Daoy (cell line): Measurements from ENCODE around the gene UBE2M. TPM values are rescaled to one million over a fixed set of nuclear protein-coding genes. Genes with fewer than 3 reads are reported as not detected.
A peak's percentile ranks its signal among the peaks of the same experiment; 100 is the strongest.
"Not testable (repeated sequence)": the region's sequence is repeated elsewhere in the genome, so short reads cannot be mapped to it uniquely, and the experiment has no call there.

ENCODE experiments used
- DNase-seq: peaks from one replicate; pipeline ENCODE4 v3.0.0-alpha.2; 2015; ENCODE audit warnings: low read depth
- total RNA-seq: library from RNA; depleted of rRNA; stranded (reverse); fragments of >200 nt; shearing (Covaris generic); gene quantifications from 2 replicates; pipeline ENCODE4 v1.2.3, GENCODE V29; 2014

The UBE2M gene
- total RNA-seq, 1 experiment from 2014 or later: 123 TPM

DNA sequence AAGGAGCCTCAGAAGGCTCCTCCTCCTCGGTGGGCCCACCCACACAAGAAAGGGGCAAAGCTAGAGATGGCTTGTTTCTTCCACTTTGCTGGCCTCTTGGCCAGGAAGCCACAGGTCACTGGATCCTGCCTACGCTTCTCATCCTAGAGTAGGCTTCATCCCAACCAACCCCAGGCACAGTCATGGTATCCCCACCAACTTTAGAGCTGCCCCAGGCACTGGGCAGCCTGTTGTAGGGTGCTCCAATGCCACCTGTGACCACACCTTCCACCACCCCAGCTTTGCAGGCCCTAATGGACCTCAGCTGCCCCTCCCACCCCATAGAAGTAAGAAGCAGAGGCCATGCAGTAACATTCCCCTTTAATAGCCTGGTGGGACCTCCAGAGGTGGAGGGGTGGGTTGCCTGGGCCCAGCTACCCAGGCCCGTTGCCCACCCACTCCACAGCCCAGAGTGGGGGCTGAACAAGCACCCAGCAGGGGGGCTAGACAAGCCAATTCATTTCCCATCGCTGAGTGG is 3.0 kb downstream of the UBE2M start:
- DNase-seq: no peak

DNA sequence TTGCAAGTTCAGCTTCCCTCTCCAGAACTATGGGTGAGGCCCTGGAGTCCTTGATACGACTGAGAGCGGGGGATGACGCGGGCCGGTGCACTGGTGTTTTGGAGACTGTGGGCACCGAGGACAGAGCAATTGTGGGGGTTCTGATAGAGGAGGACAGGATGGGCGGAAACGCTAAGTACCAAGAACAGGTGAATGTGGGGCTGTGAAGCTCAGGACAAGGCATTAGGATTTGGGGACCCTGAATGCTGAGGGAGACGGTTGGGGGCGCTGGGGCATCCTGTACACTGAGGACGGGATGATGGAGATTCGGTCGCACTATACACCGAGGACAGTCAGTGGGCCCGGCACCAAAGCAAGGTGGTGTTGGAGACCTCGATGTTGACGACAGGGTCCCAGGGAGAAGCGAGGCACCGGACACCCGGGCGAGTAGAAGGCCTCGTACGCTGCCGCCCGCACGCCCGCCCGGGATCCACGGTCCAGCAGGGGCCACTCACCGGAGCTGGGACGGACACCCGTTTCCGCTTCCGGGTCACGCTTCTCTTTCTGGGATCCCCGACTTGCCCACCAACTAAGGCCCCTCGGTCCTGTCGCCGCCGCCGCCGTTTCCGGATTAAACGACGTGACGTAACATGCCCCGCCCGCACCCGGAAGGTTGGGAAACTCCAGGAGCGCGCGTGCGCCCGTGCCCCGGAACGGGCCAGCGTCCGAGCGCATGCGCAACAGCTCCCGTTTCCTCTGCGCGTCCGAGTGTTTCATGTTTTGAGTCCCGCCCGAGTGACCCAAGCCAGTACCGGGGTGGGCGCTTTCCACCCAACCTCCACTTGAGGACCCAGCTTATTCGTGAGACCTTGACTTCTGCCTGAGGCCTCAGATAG is 3.7 kb downstream of the UBE2M start, which contains the start of gene CHMP2A:
Gene CHMP2A (minus strand): TSS at position 612 of the 875 bp plus-strand sequence. CDS start 893 bp downstream, outside the sequence.
- peak; percentile 98 for DNase-seq

- DNase-seq: no peak
These were observed 4.5 kb downstream of the UBE2M start for GRCh38 chr19:58553799-58554493.

DNA sequence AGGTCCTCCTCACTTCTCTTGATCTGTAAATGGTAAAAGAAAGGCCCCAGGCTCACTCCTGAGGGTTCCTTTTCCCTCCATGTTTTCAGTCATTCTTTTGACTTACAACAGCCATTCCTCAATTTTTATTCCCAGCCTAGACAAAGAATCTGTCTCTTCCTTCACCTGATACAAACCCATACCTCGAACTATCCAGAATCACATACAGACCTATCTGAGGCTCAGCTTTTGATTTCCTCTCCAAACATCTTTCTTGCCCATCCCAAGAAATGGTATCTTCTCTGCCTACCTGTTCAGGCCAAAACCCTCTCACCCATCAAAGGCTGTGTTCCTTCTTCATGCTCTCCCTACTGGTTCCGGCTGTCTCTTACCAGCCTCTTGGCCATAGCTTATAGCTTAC is 5.8 kb downstream of the UBE2M start:
- DNase-seq: no peak

DNA sequence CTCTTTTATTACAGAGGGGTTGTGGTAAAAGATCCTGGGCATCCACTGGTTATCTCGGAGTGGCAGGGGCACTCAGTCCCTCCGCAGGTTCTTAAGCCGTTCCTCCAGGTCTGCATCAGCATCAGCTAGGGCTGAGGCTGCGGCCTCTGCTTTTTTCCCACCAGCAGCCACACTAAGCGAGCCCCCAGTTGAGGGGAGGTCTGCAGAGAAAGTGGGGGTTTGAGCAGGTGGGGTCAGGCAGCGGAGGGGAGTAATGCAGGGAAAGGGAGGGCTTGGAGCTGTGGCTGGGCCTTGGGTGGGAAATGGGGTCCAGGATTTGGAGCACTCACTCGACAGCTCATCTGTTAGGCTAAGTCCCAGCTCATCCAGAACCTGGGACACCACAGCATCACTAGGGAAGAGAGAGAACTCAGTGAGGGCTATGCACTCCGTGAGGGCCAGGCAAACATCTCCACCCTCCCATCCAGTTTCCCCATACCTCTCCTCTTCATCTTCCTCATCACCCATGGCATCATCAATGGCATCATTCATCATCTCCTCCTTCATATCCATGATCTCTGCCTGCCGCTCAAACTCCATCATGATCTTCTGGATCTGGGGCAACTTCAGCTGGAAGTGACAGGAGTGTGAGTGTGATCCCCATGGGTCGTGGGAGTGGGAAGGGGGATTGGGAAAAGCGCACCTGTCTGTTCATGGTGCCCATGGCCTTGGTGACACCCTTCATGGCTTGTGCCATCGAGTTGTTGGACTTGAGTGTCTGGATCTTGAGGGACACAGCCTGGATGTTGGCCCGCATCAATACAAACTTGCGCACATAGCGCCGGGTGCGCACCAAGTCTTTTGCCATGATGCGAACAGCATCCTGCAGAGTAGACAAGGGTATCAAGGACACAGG is 6.6 kb downstream of the UBE2M start:
- DNase-seq: no peak

DNA sequence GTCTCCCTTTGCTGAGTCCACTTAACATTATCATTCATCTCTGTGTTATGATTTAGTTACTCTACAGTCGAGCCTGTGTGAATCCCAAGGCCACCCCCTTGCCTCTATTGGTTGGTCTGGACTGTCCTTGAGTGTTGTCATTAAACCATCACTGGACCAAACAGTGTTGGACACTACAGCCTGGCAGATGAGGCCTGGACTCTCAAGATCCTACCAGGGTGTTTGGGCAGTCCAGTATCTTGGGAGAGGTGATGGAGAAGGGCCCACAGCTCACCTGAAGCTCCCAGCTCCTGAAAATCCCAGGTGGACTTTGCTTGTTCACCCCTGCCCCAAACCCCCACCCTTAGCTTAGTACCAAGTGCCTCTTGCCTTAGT is 7.3 kb downstream of the UBE2M start:
- DNase-seq: no peak

GRCh38 chr19:58550362-58551122 is 7.9 kb downstream of the UBE2M start:
- DNase-seq: no peak

DNA sequence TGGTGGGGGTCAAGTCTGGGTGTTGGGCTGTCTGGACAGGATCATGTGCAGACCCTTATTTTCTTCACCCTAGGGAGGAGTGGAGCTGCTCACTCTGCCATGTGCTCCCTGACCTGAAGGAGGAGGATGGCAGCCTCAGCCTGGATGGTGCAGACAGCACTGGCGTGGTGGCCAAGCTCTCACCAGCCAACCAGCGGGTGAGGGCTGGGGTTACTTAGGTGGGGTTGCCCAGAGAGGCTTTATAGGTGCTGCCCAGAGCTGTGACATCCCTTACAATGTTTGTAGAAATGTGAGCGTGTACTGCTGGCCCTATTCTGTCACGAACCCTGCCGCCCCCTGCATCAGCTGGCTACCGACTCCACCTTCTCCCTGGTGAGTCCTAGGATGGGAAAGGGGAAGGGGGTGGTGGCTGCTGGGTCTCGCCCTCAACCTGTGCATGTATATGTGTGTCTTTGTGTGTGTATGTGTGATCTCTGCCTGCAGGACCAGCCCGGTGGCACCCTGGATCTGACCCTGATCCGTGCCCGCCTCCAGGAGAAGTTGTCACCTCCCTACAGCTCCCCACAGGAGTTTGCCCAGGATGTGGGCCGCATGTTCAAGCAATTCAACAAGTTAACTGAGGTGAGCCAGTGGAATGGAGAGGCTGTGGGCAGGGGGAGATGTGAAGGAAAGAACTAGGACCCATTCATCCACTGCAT is 8.6 kb downstream of the UBE2M start:
- DNase-seq: no peak

GRCh38 chr19:58548859-58549663 is 9.3 kb downstream of the UBE2M start:
- DNase-seq: no peak

DNA sequence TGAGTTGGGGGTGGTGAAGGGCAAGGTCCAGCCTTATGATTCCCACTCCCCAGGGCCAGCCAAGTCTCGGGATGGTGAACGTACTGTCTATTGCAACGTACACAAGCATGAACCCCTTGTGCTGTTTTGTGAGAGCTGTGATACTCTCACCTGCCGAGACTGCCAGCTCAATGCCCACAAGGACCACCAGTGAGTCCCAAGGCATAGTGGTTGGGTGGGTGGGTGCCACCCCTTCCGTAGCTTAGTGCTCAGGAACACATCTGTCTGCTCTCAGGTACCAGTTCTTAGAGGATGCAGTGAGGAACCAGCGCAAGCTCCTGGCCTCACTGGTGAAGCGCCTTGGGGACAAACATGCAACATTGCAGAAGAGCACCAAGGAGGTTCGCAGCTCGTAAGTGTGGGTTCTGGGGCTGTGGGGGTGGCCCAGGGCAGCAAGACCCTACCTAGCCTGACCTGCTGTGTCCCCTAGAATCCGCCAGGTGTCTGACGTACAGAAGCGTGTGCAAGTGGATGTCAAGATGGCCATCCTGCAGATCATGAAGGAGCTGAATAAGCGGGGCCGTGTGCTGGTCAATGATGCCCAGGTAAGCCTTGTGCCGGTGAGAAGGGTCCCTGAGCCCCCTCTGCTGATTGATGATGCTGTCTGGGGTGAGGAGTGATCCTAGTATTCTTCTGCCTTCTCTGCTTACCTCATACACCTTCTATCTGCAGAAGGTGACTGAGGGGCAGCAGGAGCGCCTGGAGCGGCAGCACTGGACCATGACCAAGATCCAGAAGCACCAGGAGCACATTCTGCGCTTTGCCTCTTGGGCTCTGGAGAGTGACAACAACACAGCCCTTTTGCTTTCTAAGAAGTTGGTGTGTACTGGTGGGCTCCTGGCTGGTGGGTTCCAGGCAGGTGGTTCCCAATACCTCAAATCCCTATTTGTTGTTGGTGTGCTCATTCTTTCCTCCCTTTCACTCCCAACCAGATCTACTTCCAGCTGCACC is 10.8 kb downstream of the UBE2M start:
- no peak for DNase-seq

DNA sequence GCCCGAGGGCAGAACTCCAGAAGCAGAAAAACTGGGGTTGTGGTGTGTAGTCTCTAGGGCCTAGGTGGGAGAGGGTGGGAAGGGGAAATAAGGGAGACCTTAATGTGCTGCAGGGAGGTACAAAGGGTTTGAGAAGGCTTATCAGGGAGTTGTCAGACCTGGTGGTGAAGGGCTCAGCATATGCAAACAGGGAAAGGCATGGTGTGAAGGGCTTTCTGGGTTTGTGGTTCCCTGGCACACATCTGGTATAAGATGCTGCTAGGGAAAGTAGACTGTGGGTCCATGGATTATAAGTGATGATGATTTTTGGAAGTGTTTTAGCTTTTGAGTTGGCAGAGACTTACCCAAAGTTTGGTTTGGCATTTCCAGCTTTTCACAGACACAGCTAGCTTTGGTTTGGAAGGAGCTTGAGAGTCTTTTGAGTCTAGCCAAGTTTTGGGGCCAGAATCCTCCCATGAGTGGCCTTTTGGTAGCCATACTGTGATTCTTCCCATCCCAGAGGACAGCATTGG is 12.3 kb downstream of the UBE2M start:
- DNase-seq: no peak

- no peak for DNase-seq
These were observed 13.0 kb downstream of the UBE2M start for GRCh38 chr19:58545286-58546018.

DNA sequence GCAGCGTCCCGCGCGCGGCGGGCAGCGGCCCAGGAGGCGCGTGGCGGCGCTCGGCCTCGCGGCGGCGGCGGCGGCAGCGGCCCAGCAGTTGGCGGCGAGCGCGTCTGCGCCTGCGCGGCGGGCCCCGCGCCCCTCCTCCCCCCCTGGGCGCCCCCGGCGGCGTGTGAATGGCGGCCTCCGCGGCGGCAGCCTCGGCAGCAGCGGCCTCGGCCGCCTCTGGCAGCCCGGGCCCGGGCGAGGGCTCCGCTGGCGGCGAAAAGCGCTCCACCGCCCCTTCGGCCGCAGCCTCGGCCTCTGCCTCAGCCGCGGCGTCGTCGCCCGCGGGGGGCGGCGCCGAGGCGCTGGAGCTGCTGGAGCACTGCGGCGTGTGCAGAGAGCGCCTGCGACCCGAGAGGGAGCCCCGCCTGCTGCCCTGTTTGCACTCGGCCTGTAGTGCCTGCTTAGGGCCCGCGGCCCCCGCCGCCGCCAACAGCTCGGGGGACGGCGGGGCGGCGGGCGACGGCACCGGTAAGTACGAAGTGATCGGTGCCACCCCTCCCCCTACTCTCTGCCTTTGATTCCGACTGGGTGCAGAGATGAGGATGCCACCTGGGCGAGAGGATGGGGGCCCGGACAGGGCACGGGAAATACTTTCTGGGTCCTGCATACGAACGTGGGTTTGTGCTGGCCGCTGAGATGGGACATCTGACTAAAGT is 13.7 kb downstream of the UBE2M start:
- DNase-seq: peak; percentile 82

DNA sequence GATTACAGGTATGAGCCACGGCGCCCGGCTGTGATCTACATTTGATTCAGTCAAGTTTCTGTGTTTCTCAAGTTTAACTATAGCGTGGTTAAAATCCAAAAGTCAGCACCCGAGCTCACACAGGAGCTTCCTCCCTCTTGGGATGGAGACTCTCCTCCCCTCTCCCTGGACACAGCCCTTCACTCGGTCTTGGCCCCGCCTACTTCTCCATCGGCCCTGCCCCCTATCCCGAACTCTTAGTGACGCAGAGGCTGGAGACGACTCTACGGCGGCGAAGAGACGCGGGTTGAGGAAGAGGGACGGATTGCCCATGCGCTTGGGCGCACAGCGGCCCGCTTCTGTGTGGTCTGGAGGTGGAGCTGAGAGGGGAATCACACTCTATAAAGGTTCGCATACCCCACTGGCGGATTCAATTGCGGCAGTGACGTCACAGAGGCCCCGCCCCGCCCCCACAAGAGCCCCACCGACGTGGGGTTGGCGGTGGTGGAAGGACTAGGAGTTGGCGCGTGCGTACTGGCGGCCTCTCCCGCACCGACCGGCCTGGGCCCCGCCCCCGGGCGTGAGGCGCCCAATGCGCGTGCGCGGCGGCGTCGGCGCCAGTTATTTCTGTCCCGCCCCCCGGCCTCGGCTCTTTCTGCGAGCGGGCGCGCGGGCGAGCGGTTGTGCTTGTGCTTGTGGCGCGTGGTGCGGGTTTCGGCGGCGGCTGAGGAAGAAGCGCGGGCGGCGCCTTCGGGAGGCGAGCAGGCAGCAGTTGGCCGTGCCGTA is 14.4 kb downstream of the UBE2M start, which contains the start of gene TRIM28:
Gene TRIM28 (plus strand): TSS at position 239 of the 765 bp plus-strand sequence. CDS start 694 bp downstream, outside the sequence.
- DNase-seq: peak; percentile 100

GRCh38 chr19:58542641-58543372 is 15.6 kb downstream of the UBE2M start:
- DNase-seq: not testable (repeated sequence)
